ENCODE measurements around the gene THRSP.

Gene THRSP

DNA sequence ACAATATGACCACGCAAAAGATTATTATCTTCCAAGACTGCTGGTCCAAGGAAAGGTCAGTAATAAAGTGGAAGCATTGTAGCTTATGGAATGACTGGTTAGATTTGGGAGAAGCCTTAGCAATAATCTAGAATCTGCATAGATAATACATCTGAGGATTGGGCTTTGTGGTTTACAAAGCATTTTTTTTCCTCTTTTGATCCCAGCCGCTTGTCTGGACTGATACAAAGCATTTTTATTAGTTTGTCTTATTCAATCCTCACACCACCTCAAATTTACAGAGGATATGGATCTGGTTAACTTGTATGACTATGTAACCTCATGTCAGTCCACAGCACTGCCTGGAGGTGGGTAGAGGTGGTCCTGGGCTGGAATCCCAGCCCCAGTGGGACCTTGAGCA, 990 bp upstream of the THRSP start:
- Histone ChIP-seq H3K4me3 (replicated peaks; ENCODE audit: insufficient read depth, low read length) (no peak overlapping the region), H3K27ac (replicated peaks) (no peak overlapping the region), H3K27me3 (ENCODE audit: insufficient read depth, poor library complexity, severe bottlenecking) (no peaks in the 10 kb centered on the region)
- no peak for DNase-seq (ENCODE audit: low read depth in 1 of 2, low spot score in 1 of 2)
- TF ChIP-seq SPI1 (IDR thresholded peaks at IDR 0.05; ENCODE audit: borderline replicate concordance, low read depth) (no peak), GABPA (IDR thresholded peaks at IDR 0.05; ENCODE audit: low read depth) (no peak)
- TF ChIP-seq, protein P1, sequence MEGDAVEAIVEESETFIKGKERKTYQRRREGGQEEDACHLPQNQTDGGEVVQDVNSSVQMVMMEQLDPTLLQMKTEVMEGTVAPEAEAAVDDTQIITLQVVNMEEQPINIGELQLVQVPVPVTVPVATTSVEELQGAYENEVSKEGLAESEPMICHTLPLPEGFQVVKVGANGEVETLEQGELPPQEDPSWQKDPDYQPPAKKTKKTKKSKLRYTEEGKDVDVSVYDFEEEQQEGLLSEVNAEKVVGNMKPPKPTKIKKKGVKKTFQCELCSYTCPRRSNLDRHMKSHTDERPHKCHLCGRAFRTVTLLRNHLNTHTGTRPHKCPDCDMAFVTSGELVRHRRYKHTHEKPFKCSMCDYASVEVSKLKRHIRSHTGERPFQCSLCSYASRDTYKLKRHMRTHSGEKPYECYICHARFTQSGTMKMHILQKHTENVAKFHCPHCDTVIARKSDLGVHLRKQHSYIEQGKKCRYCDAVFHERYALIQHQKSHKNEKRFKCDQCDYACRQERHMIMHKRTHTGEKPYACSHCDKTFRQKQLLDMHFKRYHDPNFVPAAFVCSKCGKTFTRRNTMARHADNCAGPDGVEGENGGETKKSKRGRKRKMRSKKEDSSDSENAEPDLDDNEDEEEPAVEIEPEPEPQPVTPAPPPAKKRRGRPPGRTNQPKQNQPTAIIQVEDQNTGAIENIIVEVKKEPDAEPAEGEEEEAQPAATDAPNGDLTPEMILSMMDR (IDR thresholded peaks at IDR 0.05; ENCODE audit: insufficient read depth, low read length), result no peak

DNA sequence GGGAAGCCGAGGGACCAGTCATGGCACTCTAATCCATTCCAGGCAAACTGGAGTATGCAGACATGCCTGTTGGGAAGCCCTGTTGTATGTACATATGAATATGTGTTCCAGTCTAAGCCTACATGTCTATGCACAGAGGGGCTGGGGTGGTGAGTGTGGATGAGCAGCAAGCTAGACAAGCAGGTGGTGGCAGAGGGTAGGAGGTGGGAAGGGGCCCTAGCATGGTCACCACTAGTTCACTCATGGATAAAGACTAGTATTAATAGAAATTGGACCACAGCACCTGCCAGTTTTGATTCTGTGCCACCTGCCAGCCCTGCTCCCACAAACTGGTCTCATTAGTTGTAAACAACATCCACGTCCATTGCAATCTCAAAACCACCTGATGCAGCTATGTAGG, 1.5 kb downstream of the THRSP start:
- Histone ChIP-seq H3K27ac (replicated peaks) (no peak overlapping the region), H3K4me3 (replicated peaks; ENCODE audit: insufficient read depth, low read length) (no peak overlapping the region), H3K27me3 (ENCODE audit: insufficient read depth, poor library complexity, severe bottlenecking) (no peaks in the 10 kb centered on the region)
- DNase-seq (ENCODE audit: low read depth in 1 of 2, low spot score in 1 of 2), result no peak
- no peak for TF ChIP-seq POLR2AphosphoS5 (IDR thresholded peaks at IDR 0.05; ENCODE audit: low read depth)
- TF ChIP-seq SPI1 (IDR thresholded peaks at IDR 0.05; ENCODE audit: borderline replicate concordance, low read depth), result no peak
- TF ChIP-seq, protein P1 (IDR thresholded peaks at IDR 0.05; ENCODE audit: insufficient read depth, low read length), result no peak
- no peak for TF ChIP-seq GABPA (IDR thresholded peaks at IDR 0.05; ENCODE audit: low read depth)
- TF ChIP-seq, protein P2, sequence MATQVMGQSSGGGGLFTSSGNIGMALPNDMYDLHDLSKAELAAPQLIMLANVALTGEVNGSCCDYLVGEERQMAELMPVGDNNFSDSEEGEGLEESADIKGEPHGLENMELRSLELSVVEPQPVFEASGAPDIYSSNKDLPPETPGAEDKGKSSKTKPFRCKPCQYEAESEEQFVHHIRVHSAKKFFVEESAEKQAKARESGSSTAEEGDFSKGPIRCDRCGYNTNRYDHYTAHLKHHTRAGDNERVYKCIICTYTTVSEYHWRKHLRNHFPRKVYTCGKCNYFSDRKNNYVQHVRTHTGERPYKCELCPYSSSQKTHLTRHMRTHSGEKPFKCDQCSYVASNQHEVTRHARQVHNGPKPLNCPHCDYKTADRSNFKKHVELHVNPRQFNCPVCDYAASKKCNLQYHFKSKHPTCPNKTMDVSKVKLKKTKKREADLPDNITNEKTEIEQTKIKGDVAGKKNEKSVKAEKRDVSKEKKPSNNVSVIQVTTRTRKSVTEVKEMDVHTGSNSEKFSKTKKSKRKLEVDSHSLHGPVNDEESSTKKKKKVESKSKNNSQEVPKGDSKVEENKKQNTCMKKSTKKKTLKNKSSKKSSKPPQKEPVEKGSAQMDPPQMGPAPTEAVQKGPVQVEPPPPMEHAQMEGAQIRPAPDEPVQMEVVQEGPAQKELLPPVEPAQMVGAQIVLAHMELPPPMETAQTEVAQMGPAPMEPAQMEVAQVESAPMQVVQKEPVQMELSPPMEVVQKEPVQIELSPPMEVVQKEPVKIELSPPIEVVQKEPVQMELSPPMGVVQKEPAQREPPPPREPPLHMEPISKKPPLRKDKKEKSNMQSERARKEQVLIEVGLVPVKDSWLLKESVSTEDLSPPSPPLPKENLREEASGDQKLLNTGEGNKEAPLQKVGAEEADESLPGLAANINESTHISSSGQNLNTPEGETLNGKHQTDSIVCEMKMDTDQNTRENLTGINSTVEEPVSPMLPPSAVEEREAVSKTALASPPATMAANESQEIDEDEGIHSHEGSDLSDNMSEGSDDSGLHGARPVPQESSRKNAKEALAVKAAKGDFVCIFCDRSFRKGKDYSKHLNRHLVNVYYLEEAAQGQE (IDR thresholded peaks at IDR 0.05; ENCODE audit: insufficient replicate concordance, low read depth), result no peak

DNA sequence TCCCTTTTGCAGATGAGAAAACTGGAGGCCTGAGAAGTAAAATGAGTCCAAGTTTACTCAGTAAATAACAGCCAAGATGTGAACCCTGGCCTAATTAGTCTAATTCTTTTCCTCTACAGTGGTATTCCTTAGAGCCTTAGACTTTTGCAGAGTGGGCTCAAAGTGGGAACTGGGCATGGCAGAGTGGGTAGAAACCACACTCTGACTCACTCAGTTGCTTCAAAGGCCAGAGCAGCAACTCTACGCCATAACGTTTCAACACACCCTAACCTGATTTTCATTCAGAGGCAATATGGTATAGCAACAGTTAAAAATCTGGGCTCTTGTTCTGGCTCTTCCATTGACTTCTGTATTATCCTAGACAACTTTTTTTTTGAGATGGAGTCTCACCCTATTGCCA, 2.8 kb downstream of the THRSP start:
- TF ChIP-seq, protein P1 (IDR thresholded peaks at IDR 0.05; ENCODE audit: insufficient read depth, low read length), result no peak
- TF ChIP-seq POLR2AphosphoS5 (IDR thresholded peaks at IDR 0.05; ENCODE audit: low read depth) (no peak), SPI1 (IDR thresholded peaks at IDR 0.05; ENCODE audit: borderline replicate concordance, low read depth) (no peak), GABPA (IDR thresholded peaks at IDR 0.05; ENCODE audit: low read depth) (no peak)
- TF ChIP-seq, protein P2 (IDR thresholded peaks at IDR 0.05; ENCODE audit: insufficient replicate concordance, low read depth), result no peak
- H3K4me3 ChIP-seq (replicated peaks; ENCODE audit: insufficient read depth, low read length), result no peak overlapping the region
- peak in 1 of 2 experiments; percentile 38 for DNase-seq (ENCODE audit: low read depth in 1 of 2, low spot score in 1 of 2)
- no peak overlapping the region for H3K27ac ChIP-seq (replicated peaks)
- H3K27me3 ChIP-seq (ENCODE audit: insufficient read depth, poor library complexity, severe bottlenecking), result no peaks in the 10 kb centered on the region

DNA sequence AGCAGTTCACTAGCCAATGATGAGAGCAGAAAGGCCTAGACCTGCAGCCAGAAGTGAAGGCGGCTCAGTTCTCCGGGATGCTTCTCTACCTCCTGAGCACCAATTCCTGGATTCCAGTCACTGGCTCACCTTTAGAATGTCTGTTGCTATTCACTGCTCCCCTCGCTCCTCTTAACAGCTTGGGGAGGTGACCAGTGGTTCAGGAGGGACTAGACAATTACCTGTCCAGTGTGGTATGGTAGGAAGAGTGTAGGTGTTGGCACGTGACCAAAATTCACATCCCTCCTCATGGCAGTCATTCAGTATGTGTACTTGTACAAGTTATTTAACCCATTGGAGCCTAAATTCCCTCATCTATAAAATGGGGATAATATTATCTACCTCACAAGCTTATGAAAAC, 4.0 kb downstream of the THRSP start:
- no peak for DNase-seq (ENCODE audit: low read depth in 1 of 2, low spot score in 1 of 2)
- no peaks in the 10 kb centered on the region for H3K27me3 ChIP-seq (ENCODE audit: insufficient read depth, poor library complexity, severe bottlenecking)
- H3K27ac ChIP-seq (replicated peaks), result no peak overlapping the region
- TF ChIP-seq, protein P1 (IDR thresholded peaks at IDR 0.05; ENCODE audit: insufficient read depth, low read length), result no peak
- TF ChIP-seq, protein P2 (IDR thresholded peaks at IDR 0.05; ENCODE audit: insufficient replicate concordance, low read depth), result no peak
- no peak for TF ChIP-seq GABPA (IDR thresholded peaks at IDR 0.05; ENCODE audit: low read depth)
- TF ChIP-seq SPI1 (IDR thresholded peaks at IDR 0.05; ENCODE audit: borderline replicate concordance, low read depth), result no peak
- TF ChIP-seq POLR2AphosphoS5 (IDR thresholded peaks at IDR 0.05; ENCODE audit: low read depth), result no peak
- no peak overlapping the region for H3K4me3 ChIP-seq (replicated peaks; ENCODE audit: insufficient read depth, low read length)
